ENCODE data around the gene NUCB1. TPM values are rescaled to one million over a fixed set of nuclear protein-coding genes. Genes with fewer than 3 reads are reported as not detected.

Gene NUCB1
- total and polyA plus RNA-seq, 9 of the 15 experiments (the other 6 are each of a cell fraction or from before 2014, with no cell fraction given), result 3.1 to 153 (median 71.7) TPM

DNA sequence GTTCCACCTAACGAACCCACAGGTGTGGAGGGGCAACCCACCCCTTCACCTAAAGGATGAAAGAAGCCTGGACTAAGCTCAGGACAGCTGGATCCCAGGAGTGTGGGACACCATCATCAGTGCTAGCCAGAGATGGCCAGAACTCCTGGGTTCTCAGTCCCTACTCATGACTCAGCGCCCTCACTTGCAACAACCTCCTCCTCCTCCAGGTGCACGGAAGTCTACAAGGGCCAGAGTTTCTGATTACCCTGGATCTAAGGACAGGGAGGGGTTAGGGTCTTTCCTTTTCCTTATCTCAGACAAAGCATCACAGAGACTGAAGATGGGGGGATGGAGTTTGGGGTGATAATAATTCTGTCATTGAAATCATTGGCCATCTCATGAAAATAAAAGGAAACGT lies 9.6 kb upstream of the NUCB1 start (continued):
- TF ChIP-seq MGA (IDR thresholded peaks at IDR 0.05) (no peak), HDAC1 (IDR thresholded peaks at IDR 0.05) (peak in 1 of 2 experiments; percentile 33; a peak in 1 of 4 replicates), ZSCAN32 (CRISPR knock-in tag; IDR thresholded peaks at IDR 0.05) (no peak), NFE2 (IDR thresholded peaks at IDR 0.05; ENCODE audit: low read depth) (peak; percentile 77), ZSCAN29 (IDR thresholded peaks at IDR 0.05) (peak; percentile 78; the same call in 1 of the 2 replicates), BRD9 (IDR thresholded peaks at IDR 0.05; ENCODE audit: low read depth, partially characterized antibody) (no peak), GABPB2 (CRISPR knock-in tag; conservative IDR thresholded peaks at IDR 0.05) (no peak), ARID1B (IDR thresholded peaks at IDR 0.05) (peak; percentile 32; the same call in 1 of the 2 replicates), CBFA2T3 (IDR thresholded peaks at IDR 0.05) (peak; percentile 65), THRA (IDR thresholded peaks at IDR 0.05) (no peak)
- TF ChIP-seq, protein P1, sequence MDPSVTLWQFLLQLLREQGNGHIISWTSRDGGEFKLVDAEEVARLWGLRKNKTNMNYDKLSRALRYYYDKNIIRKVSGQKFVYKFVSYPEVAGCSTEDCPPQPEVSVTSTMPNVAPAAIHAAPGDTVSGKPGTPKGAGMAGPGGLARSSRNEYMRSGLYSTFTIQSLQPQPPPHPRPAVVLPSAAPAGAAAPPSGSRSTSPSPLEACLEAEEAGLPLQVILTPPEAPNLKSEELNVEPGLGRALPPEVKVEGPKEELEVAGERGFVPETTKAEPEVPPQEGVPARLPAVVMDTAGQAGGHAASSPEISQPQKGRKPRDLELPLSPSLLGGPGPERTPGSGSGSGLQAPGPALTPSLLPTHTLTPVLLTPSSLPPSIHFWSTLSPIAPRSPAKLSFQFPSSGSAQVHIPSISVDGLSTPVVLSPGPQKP (CRISPR knock-in tag; IDR thresholded peaks at IDR 0.05), result no peak
- TF ChIP-seq, protein P2, sequence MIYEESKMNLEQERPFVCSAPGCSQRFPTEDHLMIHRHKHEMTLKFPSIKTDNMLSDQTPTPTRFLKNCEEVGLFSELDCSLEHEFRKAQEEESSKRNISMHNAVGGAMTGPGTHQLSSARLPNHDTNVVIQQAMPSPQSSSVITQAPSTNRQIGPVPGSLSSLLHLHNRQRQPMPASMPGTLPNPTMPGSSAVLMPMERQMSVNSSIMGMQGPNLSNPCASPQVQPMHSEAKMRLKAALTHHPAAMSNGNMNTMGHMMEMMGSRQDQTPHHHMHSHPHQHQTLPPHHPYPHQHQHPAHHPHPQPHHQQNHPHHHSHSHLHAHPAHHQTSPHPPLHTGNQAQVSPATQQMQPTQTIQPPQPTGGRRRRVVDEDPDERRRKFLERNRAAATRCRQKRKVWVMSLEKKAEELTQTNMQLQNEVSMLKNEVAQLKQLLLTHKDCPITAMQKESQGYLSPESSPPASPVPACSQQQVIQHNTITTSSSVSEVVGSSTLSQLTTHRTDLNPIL (CRISPR knock-in tag; IDR thresholded peaks at IDR 0.05), result no peak
